Measurements from ENCODE around the gene SART1.
"Not testable (repeated sequence)": the region's sequence is repeated elsewhere in the genome, so short reads cannot be mapped to it uniquely, and the experiment has no call there.

The SART1 gene

GRCh38 chr11:65945941-65946558 lies 15.5 kb upstream of the SART1 start:
- DNase-seq (ENCODE audit: insufficient read length, low spot score), result no peak
- no peak for TF ChIP-seq CTCF (IDR thresholded peaks at IDR 0.05; ENCODE audit: insufficient read depth, missing control alignments)
- no peak for FAIRE-seq

- no peak for DNase-seq (ENCODE audit: insufficient read length, low spot score)
- no peak for FAIRE-seq
- TF ChIP-seq CTCF (IDR thresholded peaks at IDR 0.05; ENCODE audit: insufficient read depth, missing control alignments), result no peak
These were observed 14.9 kb upstream of the SART1 start for GRCh38 chr11:65946655-65947054.

- TF ChIP-seq CTCF (IDR thresholded peaks at IDR 0.05; ENCODE audit: insufficient read depth, missing control alignments), result no peak
- FAIRE-seq (no peak), DNase-seq (ENCODE audit: insufficient read length, low spot score) (no peak)
These were observed 14.4 kb upstream of the SART1 start for GRCh38 chr11:65947133-65947532.

GRCh38 chr11:65947603-65948125 lies 13.9 kb upstream of the SART1 start:
- TF ChIP-seq CTCF (IDR thresholded peaks at IDR 0.05; ENCODE audit: insufficient read depth, missing control alignments), result no peak
- DNase-seq (ENCODE audit: insufficient read length, low spot score) (no peak), FAIRE-seq (no peak)

- not testable (repeated sequence) for DNase-seq (ENCODE audit: insufficient read length, low spot score); FAIRE-seq
These were observed 10.8 kb upstream of the SART1 start for GRCh38 chr11:65950711-65951110.

GRCh38 chr11:65951641-65952040 lies 9.9 kb upstream of the SART1 start:
- FAIRE-seq; DNase-seq (ENCODE audit: insufficient read length, low spot score): not testable (repeated sequence)

GRCh38 chr11:65952052-65952521 lies 9.4 kb upstream of the SART1 start:
- DNase-seq (ENCODE audit: insufficient read length, low spot score) (no peak), FAIRE-seq (no peak)
- no peak for TF ChIP-seq CTCF (IDR thresholded peaks at IDR 0.05; ENCODE audit: insufficient read depth, missing control alignments)

GRCh38 chr11:65953471-65953870 lies 8.1 kb upstream of the SART1 start:
- no peak for FAIRE-seq
- no peak for TF ChIP-seq CTCF (IDR thresholded peaks at IDR 0.05; ENCODE audit: insufficient read depth, missing control alignments)

More at GRCh38 chr11:65953471-65953870, 8.1 kb upstream of the SART1 start:
- no peak for DNase-seq (ENCODE audit: insufficient read length, low spot score)

Data from D721Med (cell line).